Type B pancreatic cell (in vitro differentiated cells): Measurements from ENCODE around the gene TUT4. TPM values are rescaled to one million over a fixed set of nuclear protein-coding genes. Genes with fewer than 3 reads are reported as not detected.

Source experiments
- DNase-seq: peaks from one replicate; pipeline ENCODE4 v3.0.0; 2021; ENCODE audit warnings: mixed read lengths; ENCODE audit not compliant: unreplicated experiment; ENCODE audit errors: extremely low spot score
- H3K27ac Mint-ChIP-seq: 2 replicates; pipeline ENCODE4 v1.8.0; 2021; ENCODE audit warnings: mild to moderate bottlenecking, mixed read lengths
- H3K27me3 Mint-ChIP-seq: 2 replicates; pipeline ENCODE4 v1.8.0; 2021; ENCODE audit warnings: mixed read lengths
- H3K36me3 Mint-ChIP-seq: 2 replicates; pipeline ENCODE4 v1.8.0; 2021; ENCODE audit warnings: mixed read lengths
- H3K4me1 Mint-ChIP-seq: one replicate; pipeline ENCODE4 v1.8.0; 2021; ENCODE audit warnings: mixed read lengths; ENCODE audit not compliant: unreplicated experiment
- H3K4me3 Mint-ChIP-seq: 2 replicates; pipeline ENCODE4 v1.8.0; 2021; ENCODE audit warnings: mild to moderate bottlenecking, mixed read lengths
- H3K9me3 Mint-ChIP-seq: 2 replicates; pipeline ENCODE4 v1.8.0; 2021; ENCODE audit warnings: mixed read lengths
- CTCF ChIP-seq: fragments of 200-600 bp; sonication (generic); conservative IDR thresholded peaks from 2 replicates; pipeline ENCODE4 v1.5.0; 2021; ENCODE audit warnings: antibody characterized with exemption, mild to moderate bottlenecking
- total RNA-seq: library from RNA; stranded (reverse); gene quantifications from 2 replicates; pipeline ENCODE4 v1.2.1, GENCODE V29; 2021; ENCODE audit warnings: low replicate concordance

TUT4 gene
- total RNA-seq, 1 donor from 2014 or later, result 108 TPM

DNA sequence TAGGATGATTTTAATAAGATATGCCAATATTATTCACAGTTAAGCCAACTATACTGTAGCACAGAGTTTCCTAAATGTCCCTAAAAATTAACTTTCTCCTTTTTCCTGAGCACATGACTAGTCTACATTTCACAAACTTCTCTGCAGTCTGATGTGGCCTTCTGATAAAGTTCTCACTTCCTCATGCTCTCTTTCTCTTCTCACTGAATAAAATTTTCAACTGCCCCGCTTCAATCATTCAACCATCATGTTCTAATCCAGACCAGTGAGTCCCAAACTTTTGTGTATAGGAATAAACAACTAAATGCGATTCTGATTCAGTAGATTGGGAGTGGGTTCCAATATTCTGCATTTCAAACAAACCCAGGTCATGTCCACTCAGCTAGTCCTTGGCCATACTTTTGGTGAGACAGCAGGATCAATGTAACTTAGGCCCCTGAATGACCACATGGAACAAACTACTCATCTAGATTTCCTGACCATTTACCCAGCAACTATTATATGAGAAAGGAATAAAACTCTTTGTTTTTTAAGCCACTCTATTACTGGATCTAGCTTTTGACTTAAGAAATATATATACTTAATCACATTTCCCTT, 20.1 kb downstream of the TUT4 start:
- Mint-ChIP-seq H3K27me3 (no peaks in the 10 kb centered on the region), H3K9me3 (peaks cover 15% of the 10 kb centered on the region), H3K4me3 (no peak overlapping the region), H3K27ac (no peak overlapping the region), H3K36me3 (peaks cover 32% of the 10 kb centered on the region), H3K4me1 (peaks cover 5% of the 10 kb centered on the region)
- DNase-seq, result no peak
- TF ChIP-seq CTCF, result no peak

- no peak for DNase-seq
- TF ChIP-seq CTCF, result no peak
- Mint-ChIP-seq H3K4me1 (peaks cover 5% of the 10 kb centered on the region), H3K27me3 (no peaks in the 10 kb centered on the region), H3K27ac (no peak overlapping the region), H3K36me3 (peaks cover 31% of the 10 kb centered on the region), H3K9me3 (peaks cover 15% of the 10 kb centered on the region), H3K4me3 (no peak overlapping the region)
Measured at GRCh38 chr1:52532247-52532646, 20.6 kb downstream of the TUT4 start.

- Mint-ChIP-seq H3K4me1 (peaks cover 5% of the 10 kb centered on the region), H3K27me3 (no peaks in the 10 kb centered on the region), H3K36me3 (peaks cover 29% of the 10 kb centered on the region), H3K4me3 (no peak overlapping the region), H3K9me3 (peaks cover 15% of the 10 kb centered on the region), H3K27ac (no peak overlapping the region)
- no peak for DNase-seq
- TF ChIP-seq CTCF, result no peak
Measured at GRCh38 chr1:52531249-52531872, 21.5 kb downstream of the TUT4 start.

GRCh38 chr1:52530563-52531144, 22.2 kb downstream of the TUT4 start:
- Mint-ChIP-seq H3K27me3 (no peaks in the 10 kb centered on the region), H3K36me3 (peaks cover 28% of the 10 kb centered on the region), H3K4me3 (no peak overlapping the region), H3K4me1 (peaks cover 5% of the 10 kb centered on the region), H3K27ac (no peak overlapping the region), H3K9me3 (peaks cover 9% of the 10 kb centered on the region)
- no peak for TF ChIP-seq CTCF
- no peak for DNase-seq

GRCh38 chr1:52523376-52523775, 29.5 kb downstream of the TUT4 start:
- no peak overlapping the region for H3K27ac Mint-ChIP-seq
- DNase-seq, result no peak
- H3K4me3 Mint-ChIP-seq, result no peak overlapping the region
- H3K36me3 Mint-ChIP-seq, result peaks cover 32% of the 10 kb centered on the region
- H3K27me3 Mint-ChIP-seq, result no peaks in the 10 kb centered on the region
- H3K9me3 Mint-ChIP-seq, result no peaks in the 10 kb centered on the region
- H3K4me1 Mint-ChIP-seq, result peaks cover 7% of the 10 kb centered on the region
- TF ChIP-seq CTCF, result no peak
